Kidney epithelial cell (primary cell): Measurements from ENCODE around the gene RFPL2. TPM values are rescaled to one million over a fixed set of nuclear protein-coding genes. Genes with fewer than 3 reads are reported as not detected.

Experiments used
- DNase-seq: peaks from one replicate; pipeline ENCODE4 v3.0.0-alpha.2; 2010; ENCODE audit warnings: low read depth
- H3K27me3 ChIP-seq: 2 replicates; pipeline ENCODE4 v1.6.0; 2011; ENCODE audit warnings: low read length; ENCODE audit not compliant: control insufficient read depth, insufficient read depth
- H3K36me3 ChIP-seq: 2 replicates; pipeline ENCODE4 v1.5.1; 2011; ENCODE audit warnings: low read length; ENCODE audit not compliant: control insufficient read depth, insufficient read depth
- H3K4me3 ChIP-seq: 2 replicates; pipeline ENCODE4 v1.5.1; 2011; ENCODE audit warnings: low read depth, mild to moderate bottlenecking, control low read depth, low read length
- CTCF ChIP-seq: IDR thresholded peaks from 2 replicates; pipeline ENCODE4 v1.5.1; 2011; ENCODE audit warnings: mild to moderate bottlenecking, moderate library complexity, low read length, control low read depth, inconsistent platforms; ENCODE audit not compliant: insufficient read depth, poor library complexity, severe bottlenecking
- total RNA-seq: library from RNA; depleted of rRNA; stranded (reverse); fragments of >200 nt; gene quantifications from 2 replicates; pipeline ENCODE4 v1.2.3, GENCODE V29; 2015

RFPL2 gene
- total RNA-seq, 1 donor from 2014 or later = not detected

DNA sequence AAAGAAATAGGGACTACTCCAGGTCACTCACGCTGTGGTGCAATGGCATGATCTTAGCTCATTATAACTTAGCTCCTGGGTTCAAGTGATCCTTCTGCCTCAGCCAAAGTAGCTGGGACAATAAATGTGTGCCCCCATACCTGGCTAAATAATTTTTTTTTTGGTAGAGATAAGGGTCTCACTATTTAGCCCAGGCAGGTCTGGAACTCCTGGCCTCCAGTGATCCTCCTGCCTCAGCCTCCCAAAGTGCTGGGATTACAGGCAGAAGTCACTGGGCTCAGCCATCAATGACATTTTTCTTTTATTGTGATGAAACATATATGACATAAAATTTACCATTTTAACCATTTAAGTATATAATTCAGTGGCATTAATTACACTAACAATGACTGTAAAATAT lies 39.7 kb upstream of the RFPL2 start:
- no peak for TF ChIP-seq CTCF
- H3K4me3 ChIP-seq = no peak overlapping the region
- no peaks in the 10 kb centered on the region for H3K36me3 ChIP-seq
- H3K27me3 ChIP-seq = no peaks in the 10 kb centered on the region
- DNase-seq = no peak

- Histone ChIP-seq H3K4me3 (no peak overlapping the region), H3K36me3 (no peaks in the 10 kb centered on the region), H3K27me3 (no peaks in the 10 kb centered on the region)
- TF ChIP-seq CTCF = no peak
- no peak for DNase-seq
Observed at GRCh38 chr22:32240461-32240860, 35.6 kb upstream of the RFPL2 start.

DNA sequence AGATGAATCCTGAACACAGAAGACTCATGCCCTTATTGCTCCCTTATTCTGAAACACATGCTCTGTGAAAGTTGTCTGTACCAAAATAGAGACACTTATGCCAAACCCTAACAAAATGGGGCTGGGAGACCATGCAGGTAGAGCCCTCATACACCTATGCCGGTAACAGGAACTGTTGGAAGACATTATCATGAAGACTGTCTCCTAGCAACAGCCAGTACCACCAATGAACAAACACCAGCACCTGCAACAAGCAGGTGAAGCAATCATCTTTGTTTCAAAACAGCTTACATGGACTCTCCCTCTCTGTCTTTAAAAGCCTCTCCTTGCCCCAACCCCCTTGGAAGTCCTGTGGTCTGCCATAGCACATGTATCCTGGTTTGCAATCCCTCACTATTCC lies 33.0 kb upstream of the RFPL2 start:
- H3K36me3 ChIP-seq = no peaks in the 10 kb centered on the region
- TF ChIP-seq CTCF = no peak

DNA sequence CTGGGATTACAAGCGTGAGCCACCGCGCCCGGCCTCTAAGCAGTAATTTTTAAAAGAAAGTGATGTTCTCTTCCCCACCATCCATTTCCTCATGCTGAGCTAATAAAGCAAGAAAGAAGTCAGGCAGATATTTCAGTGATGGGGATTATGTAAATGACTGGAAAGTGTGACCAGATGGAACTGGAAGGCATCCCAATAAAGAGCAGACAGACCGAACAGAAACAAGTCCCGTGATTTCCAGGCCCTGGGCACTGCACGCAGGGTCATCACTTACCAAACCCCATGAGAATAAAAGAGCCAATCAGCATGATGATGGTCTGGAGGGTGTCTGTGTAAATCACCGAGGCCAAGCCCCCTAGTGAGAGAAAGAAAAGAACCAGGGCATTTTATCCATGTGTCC lies 32.1 kb upstream of the RFPL2 start:
- H3K36me3 ChIP-seq = no peaks in the 10 kb centered on the region
- H3K27me3 ChIP-seq = no peaks in the 10 kb centered on the region
- TF ChIP-seq CTCF = no peak
- H3K4me3 ChIP-seq = no peak overlapping the region
- DNase-seq = no peak

More for the DNA sequence above, 33.0 kb upstream of the RFPL2 start:
- DNase-seq = no peak
- Histone ChIP-seq H3K27me3 (no peaks in the 10 kb centered on the region), H3K4me3 (no peak overlapping the region)

DNA sequence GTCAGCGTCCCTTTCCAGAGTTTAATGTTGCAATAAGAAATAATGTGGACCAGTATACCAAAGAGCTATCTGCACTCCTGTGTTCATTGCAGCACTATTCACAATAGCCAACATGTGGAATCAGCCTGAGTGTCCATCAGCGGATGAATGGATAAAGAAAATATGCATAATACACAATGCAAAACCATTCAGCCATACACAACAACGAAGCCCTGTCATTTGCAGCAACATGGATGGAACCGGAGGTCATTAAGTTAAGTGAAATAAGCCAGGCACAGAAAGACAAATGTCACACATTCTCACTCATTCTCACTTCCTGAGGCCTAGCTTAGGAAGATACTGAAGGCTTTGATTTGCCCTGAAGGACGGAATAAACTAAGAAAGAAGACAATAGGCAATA lies 28.2 kb upstream of the RFPL2 start:
- DNase-seq = no peak
- no peak for TF ChIP-seq CTCF
- no peaks in the 10 kb centered on the region for H3K27me3 ChIP-seq
- H3K36me3 ChIP-seq = no peaks in the 10 kb centered on the region
- H3K4me3 ChIP-seq = no peak overlapping the region

DNA sequence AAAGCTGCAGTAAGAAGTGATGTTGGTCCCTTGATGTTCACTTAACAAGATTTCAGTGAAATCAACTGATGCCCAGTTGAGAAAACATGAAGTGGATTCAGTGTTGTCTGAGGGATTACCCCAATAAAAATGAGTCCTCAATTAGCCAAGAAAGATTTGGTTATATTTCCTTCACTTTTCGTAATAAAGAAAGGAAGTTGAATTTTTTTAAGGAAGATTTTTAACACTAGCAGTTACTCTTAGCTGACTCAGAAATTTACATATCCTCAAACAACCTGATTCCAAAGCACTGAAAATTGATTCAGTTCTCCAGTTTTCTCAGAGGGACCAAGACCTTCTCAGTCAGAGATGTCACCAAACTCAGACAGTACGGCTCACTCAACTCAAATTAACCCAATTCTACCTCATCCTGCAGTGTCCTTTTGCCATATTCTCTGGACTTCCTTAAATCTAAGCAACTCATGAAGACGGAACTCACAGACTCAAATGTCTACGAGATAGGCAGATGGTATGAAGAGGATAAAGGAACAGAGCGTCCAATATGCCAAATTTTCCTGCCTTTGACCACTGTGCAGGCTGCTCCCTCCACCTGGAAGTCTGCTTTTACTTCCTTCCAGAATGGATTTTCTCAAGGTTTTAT lies 27.4 kb upstream of the RFPL2 start:
- no peak for TF ChIP-seq CTCF
- Histone ChIP-seq H3K36me3 (no peaks in the 10 kb centered on the region), H3K27me3 (no peaks in the 10 kb centered on the region), H3K4me3 (no peak overlapping the region)
- no peak for DNase-seq
